ENCODE measurements around the gene TAOK1. TPM values are rescaled to one million over a fixed set of nuclear protein-coding genes. Genes with fewer than 3 reads are reported as not detected.
A peak's percentile ranks its signal among the peaks of the same experiment; 100 is the strongest.

The TAOK1 gene
- total RNA-seq, 1 experiment from 2014 or later = 56.3 TPM

- no peaks in the 10 kb centered on the region for H3K36me3 ChIP-seq (ENCODE audit: control insufficient read depth in 1 of 2, insufficient read depth in 2 of 2, low read length in 2 of 2)
- no peak overlapping the region for H3K9ac ChIP-seq (ENCODE audit: low read length)
- ATAC-seq (no peak), DNase-seq (ENCODE audit: low read depth, low spot score) (no peak)
- no peak overlapping the region for H3K4me2 ChIP-seq (ENCODE audit: low read length)
- H4K20me1 ChIP-seq (ENCODE audit: insufficient read depth) = no peaks in the 10 kb centered on the region
- H2AFZ ChIP-seq (ENCODE audit: low read depth, low read length, poor library complexity, severe bottlenecking) = no peak overlapping the region
- no peaks in the 10 kb centered on the region for H3K9me3 ChIP-seq (ENCODE audit: control insufficient read depth in 1 of 2, insufficient read depth in 1 of 2, low read depth in 1 of 2, low read length in 2 of 2)
- ChIA-PET POLR2A (no interaction called here), RAD21 (ENCODE audit: low non-redundant PET in 1 of 2, low total read pairs in 2 of 2, uncharacterized antibody in 2 of 2, unreplicated experiment in 2 of 2) (no interaction called here), CTCF (interaction anchor here (5.1 kb wide), 1 partner anchor 14 kb away, joined by 24 read pairs; no protein-coding TSS in a partner anchor)
- H3K27ac ChIP-seq (ENCODE audit: low read depth, low read length) = no peak overlapping the region
- no TSS peak for BruUV-seq (replicated peaks)
- H3K4me3 ChIP-seq (replicated peaks in 1 of 2; ENCODE audit: low read depth in 1 of 2, low read length in 2 of 2) = no peak overlapping the region
- TF ChIP-seq RAD21 (IDR thresholded peaks at IDR 0.05; ENCODE audit: low read depth) (no peak), POLR2A (IDR thresholded peaks at IDR 0.05; ENCODE audit: borderline replicate concordance, extremely low read depth, insufficient read depth, insufficient read length) (no peak), ZNF274 (IDR thresholded peaks at IDR 0.05; ENCODE audit: low read depth, low read length) (no peak), TCF7L2 (IDR thresholded peaks at IDR 0.05; ENCODE audit: borderline replicate concordance, extremely low read depth, insufficient read depth, insufficient read length) (no peak), SP1 (IDR thresholded peaks at IDR 0.05; ENCODE audit: low read depth) (no peak), FOSL1 (IDR thresholded peaks at IDR 0.05; ENCODE audit: low read depth) (no peak), ELF1 (IDR thresholded peaks at IDR 0.05; ENCODE audit: borderline replicate concordance, low read depth) (no peak), CEBPB (IDR thresholded peaks at IDR 0.05; ENCODE audit: low read depth) (no peak), EZH2 (IDR thresholded peaks at IDR 0.05) (no peak)
- TF ChIP-seq, protein P1, sequence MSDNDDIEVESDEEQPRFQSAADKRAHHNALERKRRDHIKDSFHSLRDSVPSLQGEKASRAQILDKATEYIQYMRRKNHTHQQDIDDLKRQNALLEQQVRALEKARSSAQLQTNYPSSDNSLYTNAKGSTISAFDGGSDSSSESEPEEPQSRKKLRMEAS (IDR thresholded peaks at IDR 0.05) = no peak
- H3K4me1 ChIP-seq (ENCODE audit: control insufficient read depth in 1 of 2, insufficient read depth in 2 of 2, low read length in 2 of 2) = peaks cover 0 to 6% of the 10 kb centered on the region in 2 experiments; a peak in 3 of 4 replicates
- no peaks in the 10 kb centered on the region for H3K27me3 ChIP-seq (ENCODE audit: insufficient read depth, low read length)
- intact Hi-C loops (cut with micrococcal nuclease) = no loop called here
- no peaks in the 10 kb centered on the region for H3K9me2 ChIP-seq (ENCODE audit: insufficient read depth)
- no peaks in the 10 kb centered on the region for H3K79me2 ChIP-seq (ENCODE audit: insufficient read depth, low read length)
These were observed 6.5 kb upstream of the TAOK1 start for GRCh38 chr17:29383686-29384085.

DNA sequence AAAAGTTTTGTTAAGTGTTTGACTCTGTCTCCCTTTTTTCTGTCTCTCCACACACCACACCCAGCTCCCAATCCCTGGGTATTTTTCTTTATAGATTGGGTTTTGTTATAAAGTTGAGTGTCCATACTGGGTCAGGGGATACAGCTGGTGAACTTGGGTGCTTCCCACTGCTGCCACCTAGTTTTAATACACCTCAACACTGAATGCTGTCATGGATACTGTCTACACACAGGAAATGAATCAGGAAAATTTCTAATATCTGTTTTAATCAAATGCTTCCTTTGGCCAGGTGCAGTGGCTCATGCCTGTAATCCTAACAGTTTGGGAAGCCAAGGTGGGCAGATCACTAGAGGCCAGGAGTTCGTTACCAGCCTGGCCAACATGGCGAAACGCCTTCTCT lies 5.3 kb upstream of the TAOK1 start:
- no peaks in the 10 kb centered on the region for H3K9me2 ChIP-seq (ENCODE audit: insufficient read depth)
- no peak overlapping the region for H3K9ac ChIP-seq (ENCODE audit: low read length)
- no TSS peak for BruUV-seq (replicated peaks)
- no peak overlapping the region for H3K4me3 ChIP-seq (replicated peaks in 1 of 2; ENCODE audit: low read depth in 1 of 2, low read length in 2 of 2)
- ChIA-PET RAD21 (ENCODE audit: low non-redundant PET in 1 of 2, low total read pairs in 2 of 2, uncharacterized antibody in 2 of 2, unreplicated experiment in 2 of 2) (no interaction called here), POLR2A (interaction anchor here (1.2 kb wide), 1 partner anchor 15 kb away, joined by 3 read pairs; no protein-coding TSS in a partner anchor), CTCF (interaction anchor here (1.5 kb wide), 1 partner anchor 15 kb away, joined by 7 read pairs; no protein-coding TSS in a partner anchor)
- H3K9me3 ChIP-seq (ENCODE audit: control insufficient read depth in 1 of 2, insufficient read depth in 1 of 2, low read depth in 1 of 2, low read length in 2 of 2) = no peaks in the 10 kb centered on the region
- no peaks in the 10 kb centered on the region for H4K20me1 ChIP-seq (ENCODE audit: insufficient read depth)
- no peak overlapping the region for H3K4me2 ChIP-seq (ENCODE audit: low read length)
- intact Hi-C loops (cut with micrococcal nuclease) = no loop called here
- no peaks in the 10 kb centered on the region for H3K36me3 ChIP-seq (ENCODE audit: control insufficient read depth in 1 of 2, insufficient read depth in 2 of 2, low read length in 2 of 2)
- peak; percentile 64 for ATAC-seq
- DNase-seq (ENCODE audit: low read depth, low spot score) = no peak
- H2AFZ ChIP-seq (ENCODE audit: low read depth, low read length, poor library complexity, severe bottlenecking) = no peak overlapping the region
- H3K4me1 ChIP-seq (ENCODE audit: control insufficient read depth in 1 of 2, insufficient read depth in 2 of 2, low read length in 2 of 2) = peaks cover 2 to 11% of the 10 kb centered on the region in 2 experiments; a peak in 3 of 4 replicates
- no peaks in the 10 kb centered on the region for H3K79me2 ChIP-seq (ENCODE audit: insufficient read depth, low read length)
- no peak overlapping the region for H3K27ac ChIP-seq (ENCODE audit: low read depth, low read length)
- TF ChIP-seq ZNF274 (IDR thresholded peaks at IDR 0.05; ENCODE audit: low read depth, low read length) (no peak), EZH2phosphoT487 (IDR thresholded peaks at IDR 0.05; ENCODE audit: borderline replicate concordance) (no peak), EZH2 (IDR thresholded peaks at IDR 0.05) (no peak)
- TF ChIP-seq, protein P2, sequence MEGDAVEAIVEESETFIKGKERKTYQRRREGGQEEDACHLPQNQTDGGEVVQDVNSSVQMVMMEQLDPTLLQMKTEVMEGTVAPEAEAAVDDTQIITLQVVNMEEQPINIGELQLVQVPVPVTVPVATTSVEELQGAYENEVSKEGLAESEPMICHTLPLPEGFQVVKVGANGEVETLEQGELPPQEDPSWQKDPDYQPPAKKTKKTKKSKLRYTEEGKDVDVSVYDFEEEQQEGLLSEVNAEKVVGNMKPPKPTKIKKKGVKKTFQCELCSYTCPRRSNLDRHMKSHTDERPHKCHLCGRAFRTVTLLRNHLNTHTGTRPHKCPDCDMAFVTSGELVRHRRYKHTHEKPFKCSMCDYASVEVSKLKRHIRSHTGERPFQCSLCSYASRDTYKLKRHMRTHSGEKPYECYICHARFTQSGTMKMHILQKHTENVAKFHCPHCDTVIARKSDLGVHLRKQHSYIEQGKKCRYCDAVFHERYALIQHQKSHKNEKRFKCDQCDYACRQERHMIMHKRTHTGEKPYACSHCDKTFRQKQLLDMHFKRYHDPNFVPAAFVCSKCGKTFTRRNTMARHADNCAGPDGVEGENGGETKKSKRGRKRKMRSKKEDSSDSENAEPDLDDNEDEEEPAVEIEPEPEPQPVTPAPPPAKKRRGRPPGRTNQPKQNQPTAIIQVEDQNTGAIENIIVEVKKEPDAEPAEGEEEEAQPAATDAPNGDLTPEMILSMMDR (IDR thresholded peaks at IDR 0.05 in 2 of 3, conservative IDR thresholded peaks at IDR 0.05 in 1 of 3; ENCODE audit: borderline replicate concordance in 1 of 3, insufficient read depth in 1 of 3, low read depth in 2 of 3, low read length in 2 of 3) = peak in 1 of 3 experiments; percentile 29; a peak in 1 of 6 replicates
- H3K27me3 ChIP-seq (ENCODE audit: insufficient read depth, low read length) = no peaks in the 10 kb centered on the region

All from HCT116 (cell line).